Skin of body (tissue), 2 donors: Measurements from ENCODE around the gene C4orf51. TPM values are rescaled to one million over a fixed set of nuclear protein-coding genes. Genes with fewer than 3 reads are reported as not detected.

ENCODE experiments used
- DNase-seq: peaks from one replicate; lab custom pipeline; 2025; lab: John Stamatoyannopoulos, UW
- total RNA-seq: library from RNA; depleted of rRNA; stranded (reverse); fragments of >200 nt; gene quantifications from one replicate; pipeline ENCODE4 v1.2.3, GENCODE V29; 2014

Gene C4orf51
- total RNA-seq, 1 donor from 2014 or later = not detected

GRCh38 chr4:145709843-145710242 is 29.9 kb downstream of the C4orf51 start:
- DNase-seq = no peak

- DNase-seq = no peak
These were observed 36.3 kb downstream of the C4orf51 start for GRCh38 chr4:145716200-145716599.

GRCh38 chr4:145716661-145717200 is 36.8 kb downstream of the C4orf51 start:
- DNase-seq = no peak

- DNase-seq = no peak
These were observed 40.0 kb downstream of the C4orf51 start for GRCh38 chr4:145719752-145720624.

GRCh38 chr4:145720656-145721055 is 40.7 kb downstream of the C4orf51 start:
- no peak for DNase-seq

- no peak for DNase-seq
These were observed 42.6 kb downstream of the C4orf51 start for GRCh38 chr4:145722561-145722960.

- DNase-seq = no peak
These were observed 43.4 kb downstream of the C4orf51 start for GRCh38 chr4:145723336-145723735.

- DNase-seq = no peak
These were observed 50.1 kb downstream of the C4orf51 start for GRCh38 chr4:145730026-145730425.

GRCh38 chr4:145731028-145731427 is 51.1 kb downstream of the C4orf51 start:
- peak; percentile 48 for DNase-seq

GRCh38 chr4:145732001-145732815 is 52.3 kb downstream of the C4orf51 start:
- no peak for DNase-seq

- peak; percentile 92 for DNase-seq
These were observed 53.2 kb downstream of the C4orf51 start for GRCh38 chr4:145732895-145733880.

GRCh38 chr4:145734031-145734430 is 54.1 kb downstream of the C4orf51 start:
- DNase-seq = no peak

GRCh38 chr4:145734576-145735346 is 54.8 kb downstream of the C4orf51 start:
- peak; percentile 36 for DNase-seq

GRCh38 chr4:145735347-145735675 is 55.4 kb downstream of the C4orf51 start:
- DNase-seq = no peak

GRCh38 chr4:145735827-145736226 is 55.9 kb downstream of the C4orf51 start:
- no peak for DNase-seq

- peak; percentile 9 for DNase-seq
These were observed 56.4 kb downstream of the C4orf51 start for GRCh38 chr4:145736241-145736831.

- no peak for DNase-seq
These were observed 59.9 kb downstream of the C4orf51 start for GRCh38 chr4:145739845-145740244.

- peak; percentile 33 for DNase-seq
These were observed 60.9 kb downstream of the C4orf51 start for GRCh38 chr4:145740806-145741205.

GRCh38 chr4:145743641-145744040 is 63.7 kb downstream of the C4orf51 start:
- no peak for DNase-seq

GRCh38 chr4:145755802-145756201 is 75.9 kb downstream of the C4orf51 start:
- no peak for DNase-seq
